GM10248 (cell line): Measurements from ENCODE around the gene ANKRD60.

Source experiments
- CTCF ChIA-PET: fragments of 300-600 bp; sonication (Branson Sonifier 250); formaldehyde crosslinking; extraction: SDS; loops from one replicate; lab custom pipeline; 2021; ENCODE audit warnings: antibody characterized with exemption; lab: Yijun Ruan, JAX
- POLR2A ChIA-PET: fragments of 350-650 bp; sonication (Branson Sonifier 250); formaldehyde crosslinking; extraction: SDS; loops from one replicate; lab custom pipeline; 2020; ENCODE audit warnings: antibody characterized with exemption; lab: Yijun Ruan, JAX
- DNase-seq: peaks from one replicate; pipeline ENCODE4 v3.0.0; 2012; ENCODE audit errors: extremely low spot score
- TF ChIP-seq, protein P1 (sequence below): IDR thresholded peaks from 2 replicates; pipeline ENCODE4 v1.5.1; 2012; ENCODE audit warnings: mild to moderate bottlenecking, low read depth; ENCODE audit errors: extremely low read depth, missing control alignments, control extremely low read depth

The ANKRD60 gene

DNA sequence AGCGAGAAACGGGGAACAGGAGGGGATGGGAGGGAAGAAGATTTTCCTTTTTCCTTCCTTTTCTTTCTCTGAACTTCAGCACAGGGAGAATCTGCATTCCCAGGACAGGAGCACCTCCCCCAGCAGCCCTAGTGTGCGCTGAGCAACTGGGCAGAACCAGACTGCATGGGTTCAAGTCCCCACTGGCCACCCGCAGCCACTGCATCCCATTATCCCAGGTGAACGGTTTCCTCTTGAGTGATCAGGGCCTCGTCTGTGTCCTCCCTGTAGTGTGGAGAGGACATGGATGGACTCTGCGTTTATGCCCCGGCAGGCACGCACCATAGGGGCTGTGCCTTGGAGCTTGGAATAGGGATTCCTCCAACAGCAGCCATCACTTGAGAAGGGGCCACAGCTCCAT is 53.0 kb downstream of the ANKRD60 start:
- DNase-seq, result no peak
- ChIA-PET CTCF (interaction anchor here (0.8 to 1.0 kb wide), 2 partner anchors 10 to 578 kb away, joined by 3 to 4 read pairs; no protein-coding TSS in a partner anchor), POLR2A (no interaction called here)
- TF ChIP-seq, protein P1, sequence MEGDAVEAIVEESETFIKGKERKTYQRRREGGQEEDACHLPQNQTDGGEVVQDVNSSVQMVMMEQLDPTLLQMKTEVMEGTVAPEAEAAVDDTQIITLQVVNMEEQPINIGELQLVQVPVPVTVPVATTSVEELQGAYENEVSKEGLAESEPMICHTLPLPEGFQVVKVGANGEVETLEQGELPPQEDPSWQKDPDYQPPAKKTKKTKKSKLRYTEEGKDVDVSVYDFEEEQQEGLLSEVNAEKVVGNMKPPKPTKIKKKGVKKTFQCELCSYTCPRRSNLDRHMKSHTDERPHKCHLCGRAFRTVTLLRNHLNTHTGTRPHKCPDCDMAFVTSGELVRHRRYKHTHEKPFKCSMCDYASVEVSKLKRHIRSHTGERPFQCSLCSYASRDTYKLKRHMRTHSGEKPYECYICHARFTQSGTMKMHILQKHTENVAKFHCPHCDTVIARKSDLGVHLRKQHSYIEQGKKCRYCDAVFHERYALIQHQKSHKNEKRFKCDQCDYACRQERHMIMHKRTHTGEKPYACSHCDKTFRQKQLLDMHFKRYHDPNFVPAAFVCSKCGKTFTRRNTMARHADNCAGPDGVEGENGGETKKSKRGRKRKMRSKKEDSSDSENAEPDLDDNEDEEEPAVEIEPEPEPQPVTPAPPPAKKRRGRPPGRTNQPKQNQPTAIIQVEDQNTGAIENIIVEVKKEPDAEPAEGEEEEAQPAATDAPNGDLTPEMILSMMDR, result no peak

DNA sequence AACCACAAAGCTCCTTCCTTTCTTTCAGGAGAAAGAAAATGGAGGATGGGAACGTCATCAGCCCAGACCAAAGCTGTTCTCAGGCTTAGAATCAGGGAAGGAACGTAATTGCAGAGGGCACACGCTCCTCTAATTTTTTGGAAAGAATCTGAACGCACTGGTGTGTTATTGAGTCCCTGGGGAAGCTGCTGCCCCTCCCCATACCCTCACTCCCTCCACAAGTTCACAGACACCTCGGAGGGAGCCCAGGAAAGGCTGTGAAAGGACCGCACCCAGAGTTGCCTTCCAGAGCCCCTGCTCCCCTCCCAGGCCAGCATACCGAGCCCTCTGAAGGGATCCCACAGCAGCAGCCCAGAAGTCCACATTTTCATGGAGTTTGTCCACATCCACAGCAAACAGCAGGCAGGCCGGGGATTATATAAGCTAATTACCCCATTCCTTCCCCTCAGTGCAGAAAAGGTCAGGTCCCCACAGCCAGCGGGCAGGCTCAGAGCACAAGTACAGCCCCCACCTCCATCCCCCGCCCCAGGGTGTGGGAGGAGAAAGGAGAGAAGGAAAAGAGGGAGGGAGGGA is 53.7 kb downstream of the ANKRD60 start:
- CTCF ChIA-PET, result interaction anchor here (1.0 kb wide), 1 partner anchor 10 kb away, joined by 4 read pairs; no protein-coding TSS in a partner anchor

DNA sequence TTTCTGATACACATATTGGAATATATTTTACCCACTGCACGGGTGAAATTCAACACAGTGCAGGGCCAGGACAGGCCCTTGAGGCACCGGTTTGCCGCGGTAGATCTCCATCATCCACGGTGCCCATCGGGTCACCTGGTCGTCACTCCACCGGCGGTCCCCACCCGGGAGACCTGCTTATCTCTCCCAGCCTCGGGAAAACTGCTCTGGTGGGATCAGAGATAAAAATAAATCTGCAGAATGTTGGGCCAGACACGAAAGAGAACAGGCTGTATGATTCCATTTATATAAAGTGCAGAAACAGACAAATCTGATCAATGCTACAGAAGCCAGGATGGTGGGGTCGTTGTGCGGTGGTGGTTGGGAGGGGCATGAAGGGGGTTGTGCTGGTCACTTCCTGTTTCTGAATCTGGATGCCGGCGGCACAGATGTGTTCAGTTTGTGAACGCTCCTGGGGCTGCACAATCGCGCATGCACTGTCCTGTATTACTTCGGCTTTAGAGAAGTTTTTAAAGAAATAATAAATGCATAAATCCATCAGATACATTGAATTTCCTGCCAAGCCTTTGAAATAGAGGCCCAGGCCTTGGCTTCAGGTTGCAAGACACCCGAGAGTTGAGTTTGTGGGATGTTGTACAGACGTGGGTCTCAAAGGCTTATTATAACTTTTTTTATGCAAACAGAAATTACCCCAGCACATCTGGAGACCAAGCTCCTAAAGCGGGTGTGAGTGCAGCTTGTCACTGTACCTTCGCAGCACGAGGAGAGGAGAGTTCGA is 54.3 kb downstream of the ANKRD60 start:
- no peak for DNase-seq
- POLR2A ChIA-PET, result no interaction called here
- CTCF ChIA-PET, result no interaction called here
- TF ChIP-seq, protein P1, result no peak

More for the DNA sequence above, 53.7 kb downstream of the ANKRD60 start:
- DNase-seq, result no peak
- POLR2A ChIA-PET, result no interaction called here
- TF ChIP-seq, protein P1, result no peak

DNA sequence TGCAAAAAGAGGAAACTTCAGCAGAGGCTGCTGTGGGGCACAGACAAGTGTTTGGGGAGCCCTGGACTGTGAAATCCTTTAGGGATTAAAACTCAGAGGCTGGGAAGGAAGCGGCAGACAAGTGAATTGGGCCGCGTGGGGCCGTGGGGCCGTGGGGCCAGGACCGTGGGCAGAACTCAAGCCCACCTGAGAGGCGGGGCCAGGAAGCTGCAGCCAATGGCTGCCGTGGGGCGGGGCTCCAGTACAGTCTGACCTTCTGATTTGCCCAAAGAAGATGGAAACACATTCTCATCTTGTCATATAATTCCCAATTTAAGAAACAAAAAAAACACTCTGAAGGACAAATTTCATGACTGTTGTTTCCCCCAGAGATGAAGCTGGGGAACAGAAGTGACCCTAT is 55.4 kb downstream of the ANKRD60 start:
- no peak for DNase-seq
- CTCF ChIA-PET, result no interaction called here
- POLR2A ChIA-PET, result no interaction called here
- TF ChIP-seq, protein P1, result no peak

DNA sequence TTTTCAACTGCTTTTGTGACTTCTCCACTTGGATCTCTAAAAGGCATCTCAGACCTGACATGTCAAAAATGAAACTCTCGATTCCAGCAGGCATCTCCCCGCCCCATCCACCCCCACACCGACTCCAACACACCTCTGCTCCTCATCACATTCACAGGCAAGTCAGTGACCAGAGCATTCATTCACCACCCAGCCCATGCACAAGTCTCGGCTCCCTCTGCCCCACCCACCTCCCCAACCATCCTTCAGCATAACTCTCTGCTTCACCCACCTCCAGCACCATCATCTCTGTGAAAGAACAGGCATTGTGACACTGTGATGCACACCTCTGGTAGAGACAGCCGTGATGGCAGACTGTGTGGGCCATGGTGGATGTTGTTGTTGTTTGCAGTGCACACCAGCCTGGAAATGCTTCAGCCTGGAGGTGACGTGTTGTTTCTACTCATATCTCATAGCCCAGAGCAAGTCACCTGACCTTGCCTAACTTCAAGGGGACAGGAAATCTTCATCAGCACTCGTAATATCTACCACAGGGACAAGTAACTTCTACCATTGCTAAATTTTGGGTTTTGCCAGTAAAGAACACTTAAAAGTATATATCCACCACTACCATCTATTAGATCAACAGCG is 56.5 kb downstream of the ANKRD60 start:
- ChIA-PET POLR2A (no interaction called here), CTCF (interaction anchor here (4.5 kb wide), 1 partner anchor 7 kb away, joined by 23 read pairs; no protein-coding TSS in a partner anchor)
- TF ChIP-seq, protein P1, result no peak
- no peak for DNase-seq

DNA sequence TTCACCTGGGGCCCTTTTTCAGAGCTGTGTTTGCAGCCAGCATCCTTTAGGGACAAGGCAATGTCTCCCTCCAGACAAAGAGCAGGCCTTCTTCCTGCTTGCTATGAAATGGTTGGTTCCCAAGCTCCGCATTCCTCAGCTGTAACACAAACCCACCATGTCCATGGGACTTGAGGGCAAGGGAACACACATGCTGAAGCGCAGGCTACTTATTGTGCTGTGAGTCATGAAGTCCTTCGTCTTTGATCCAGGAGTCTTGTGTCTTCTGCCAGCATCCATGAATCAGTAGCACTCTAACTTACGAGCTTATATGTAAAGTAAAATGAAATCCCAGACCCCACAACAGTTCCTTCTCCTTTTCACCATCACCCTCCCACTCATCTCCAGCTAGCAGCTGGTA is 59.0 kb downstream of the ANKRD60 start:
- ChIA-PET POLR2A (no interaction called here), CTCF (interaction anchor here (1.5 to 4.5 kb wide), 2 partner anchors 10 to 25 kb away, joined by 4 to 23 read pairs; no protein-coding TSS in a partner anchor)
- TF ChIP-seq, protein P1, result no peak
- no peak for DNase-seq
